ENCODE data around the gene TGFBR2. TPM values are rescaled to one million over a fixed set of nuclear protein-coding genes. Genes with fewer than 3 reads are reported as not detected.

The TGFBR2 gene
- total RNA-seq, 1 donor from 2014 or later: 59.6 TPM

DNA sequence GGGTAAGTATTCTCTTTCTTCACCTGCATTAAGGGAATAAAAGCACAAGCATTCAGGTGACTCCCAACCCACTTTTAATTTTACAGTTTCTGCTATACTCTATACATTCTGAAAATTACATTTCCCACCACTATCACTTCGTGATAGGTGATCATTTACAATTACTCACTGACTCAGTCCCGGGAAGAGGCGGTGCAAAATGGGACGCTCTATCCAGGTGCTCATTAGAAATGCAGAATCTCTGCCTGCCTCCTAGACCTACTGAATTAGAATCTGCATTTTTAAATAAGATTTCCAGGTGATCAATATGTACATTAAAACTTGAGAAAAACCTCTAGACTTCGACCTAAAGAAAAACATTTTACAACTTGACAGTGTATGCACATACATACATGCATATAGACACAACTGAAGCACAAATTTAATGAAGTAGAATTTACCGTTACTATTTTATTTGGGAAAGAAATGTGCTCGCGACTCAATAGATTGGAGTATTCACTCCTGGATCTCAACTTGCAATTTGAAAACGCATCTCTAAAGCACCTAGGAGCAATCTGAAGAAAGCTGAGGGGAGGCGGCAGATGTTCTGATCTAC is 598 bp upstream of the TGFBR2 start:
- peaks cover 65% of the 10 kb centered on the region for H3K4me1 Mint-ChIP-seq (ENCODE audit: low read depth)

DNA sequence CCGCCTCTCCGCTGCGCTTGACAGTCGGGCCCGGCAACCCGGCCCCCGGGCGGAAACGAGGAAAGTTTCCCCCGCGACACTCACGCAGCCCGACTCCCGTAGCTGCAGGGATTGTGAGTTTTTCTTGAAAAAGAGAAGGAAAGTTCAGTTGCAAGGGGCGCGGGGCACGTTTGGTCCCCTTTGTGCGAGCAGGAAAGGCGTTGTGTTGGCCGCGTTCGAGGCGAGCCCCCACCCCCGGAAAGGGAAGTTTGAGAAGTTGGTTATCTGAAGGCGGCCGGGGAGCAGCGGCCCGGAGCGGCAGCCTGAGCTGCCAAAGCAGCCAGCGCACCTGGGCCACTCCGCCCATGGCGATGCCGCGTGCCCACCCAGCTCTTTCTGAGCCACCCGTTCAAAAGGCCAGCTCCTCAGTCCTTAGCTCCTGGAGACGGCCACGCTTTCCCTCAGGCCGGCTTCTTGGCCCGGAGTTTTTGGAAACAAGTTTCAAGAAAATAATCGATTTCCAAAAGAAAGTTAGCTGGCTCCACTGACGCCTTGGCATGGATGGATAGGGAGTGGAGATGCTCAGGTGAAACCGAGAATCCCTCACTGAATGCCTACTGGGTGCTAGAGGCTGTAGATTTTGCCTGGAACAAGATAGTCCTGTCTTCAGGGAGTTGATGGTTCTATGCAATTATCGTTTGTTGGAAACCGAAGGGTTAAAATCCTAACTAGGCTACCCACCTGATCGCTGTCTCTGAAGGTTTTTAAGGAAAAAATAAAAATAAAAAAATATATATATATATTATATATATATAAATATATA is 832 bp downstream of the TGFBR2 start:
- Mint-ChIP-seq H3K4me3 (peak overlapping the region; percentile 97), H3K9me3 (no peaks in the 10 kb centered on the region), H3K36me3 (ENCODE audit: low read depth) (peaks cover 26% of the 10 kb centered on the region), H3K27me3 (ENCODE audit: insufficient read depth) (no peaks in the 10 kb centered on the region), H3K4me1 (ENCODE audit: low read depth) (peaks cover 75% of the 10 kb centered on the region), H3K27ac (peak overlapping the region; percentile 98)
- peak; percentile 58 for DNase-seq (ENCODE audit: low spot score)
- intact Hi-C loops (cut with micrococcal nuclease): loop anchor here (2.0 to 10.0 kb wide), 5 partner anchors 132 to 1422 kb away; no protein-coding TSS in a partner anchor

More for the DNA sequence above, 598 bp upstream of the TGFBR2 start:
- DNase-seq (ENCODE audit: low spot score): no peak
- H3K27ac Mint-ChIP-seq: peak overlapping the region; percentile 95
- H3K27me3 Mint-ChIP-seq (ENCODE audit: insufficient read depth): no peaks in the 10 kb centered on the region
- H3K9me3 Mint-ChIP-seq: no peaks in the 10 kb centered on the region
- peak overlapping the region; percentile 94 for H3K4me3 Mint-ChIP-seq
- H3K36me3 Mint-ChIP-seq (ENCODE audit: low read depth): peaks cover 24% of the 10 kb centered on the region
- intact Hi-C loops (cut with micrococcal nuclease): loop anchor here (1.0 to 10.0 kb wide), 16 partner anchors 14 to 1421 kb away; no protein-coding TSS in a partner anchor

DNA sequence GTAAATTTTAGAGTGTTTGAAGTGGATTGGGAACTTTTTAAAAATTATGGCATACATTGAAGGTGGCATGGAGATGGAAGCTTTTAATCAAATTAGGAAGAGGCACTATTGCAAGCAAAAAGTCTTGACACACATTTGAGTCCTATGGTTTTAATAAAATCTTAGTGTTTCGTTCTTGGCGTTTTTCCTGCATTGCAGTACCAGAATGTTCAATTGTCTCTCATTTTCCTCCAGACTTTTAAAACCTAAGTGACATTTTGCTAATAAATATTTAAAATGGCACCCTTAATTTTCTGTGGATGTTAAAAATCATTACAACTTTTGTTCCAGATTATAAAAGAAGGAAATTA is 2.2 kb downstream of the TGFBR2 start:
- H3K27ac Mint-ChIP-seq: peak overlapping the region; percentile 93
- H3K9me3 Mint-ChIP-seq: no peaks in the 10 kb centered on the region
- no peaks in the 10 kb centered on the region for H3K27me3 Mint-ChIP-seq (ENCODE audit: insufficient read depth)
- DNase-seq (ENCODE audit: low spot score): no peak
- H3K4me1 Mint-ChIP-seq (ENCODE audit: low read depth): peaks cover 79% of the 10 kb centered on the region
- H3K4me3 Mint-ChIP-seq: peak overlapping the region; percentile 97
- intact Hi-C loops (cut with micrococcal nuclease): loop anchor here (5.0 to 10.0 kb wide), 4 partner anchors 134 to 1424 kb away; no protein-coding TSS in a partner anchor
- peaks cover 36% of the 10 kb centered on the region for H3K36me3 Mint-ChIP-seq (ENCODE audit: low read depth)

DNA sequence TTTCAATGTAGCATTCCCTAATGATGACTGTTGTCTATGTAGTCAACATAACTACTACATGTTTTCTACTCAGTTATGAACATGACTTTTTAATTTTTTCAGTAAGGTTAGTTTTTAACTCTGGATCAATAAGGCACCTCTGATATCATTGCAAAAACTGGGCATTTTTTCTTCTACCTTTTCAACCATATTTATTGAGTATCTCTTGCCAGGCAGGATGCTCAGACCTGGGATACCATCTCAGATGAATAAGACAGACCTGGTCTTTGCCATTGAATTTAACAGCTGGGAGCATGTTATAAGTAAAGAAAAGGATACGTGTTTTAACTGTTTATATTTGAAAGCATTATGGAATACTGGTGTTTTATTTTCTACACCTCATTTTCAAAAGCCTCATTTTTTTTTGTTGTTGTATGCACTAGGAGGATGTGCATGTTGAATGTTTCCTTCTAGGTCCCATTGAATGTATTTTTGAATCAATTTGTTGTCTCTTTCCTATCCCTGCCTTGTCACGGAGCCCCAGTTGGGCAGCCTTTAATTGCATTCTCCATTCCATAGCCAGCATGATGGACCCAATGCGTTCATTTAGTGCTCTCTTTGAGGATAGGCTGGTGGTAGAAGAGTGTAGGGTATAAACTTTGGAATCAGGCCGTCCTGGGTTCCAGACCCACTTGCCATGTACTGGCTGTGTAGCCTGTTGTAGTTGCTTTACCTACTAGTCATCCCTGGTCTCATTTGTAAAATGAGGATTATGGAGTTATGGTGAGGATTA is 3.7 kb downstream of the TGFBR2 start:
- Mint-ChIP-seq H3K27me3 (ENCODE audit: insufficient read depth) (no peaks in the 10 kb centered on the region), H3K36me3 (ENCODE audit: low read depth) (peaks cover 37% of the 10 kb centered on the region), H3K4me3 (peak overlapping the region; percentile 97), H3K9me3 (no peaks in the 10 kb centered on the region), H3K4me1 (ENCODE audit: low read depth) (peaks cover 79% of the 10 kb centered on the region), H3K27ac (peak overlapping the region; percentile 93)
- no peak for DNase-seq (ENCODE audit: low spot score)
- intact Hi-C loops (cut with micrococcal nuclease): loop anchor here (5.0 to 10.0 kb wide), 4 partner anchors 135 to 1425 kb away; no protein-coding TSS in a partner anchor

DNA sequence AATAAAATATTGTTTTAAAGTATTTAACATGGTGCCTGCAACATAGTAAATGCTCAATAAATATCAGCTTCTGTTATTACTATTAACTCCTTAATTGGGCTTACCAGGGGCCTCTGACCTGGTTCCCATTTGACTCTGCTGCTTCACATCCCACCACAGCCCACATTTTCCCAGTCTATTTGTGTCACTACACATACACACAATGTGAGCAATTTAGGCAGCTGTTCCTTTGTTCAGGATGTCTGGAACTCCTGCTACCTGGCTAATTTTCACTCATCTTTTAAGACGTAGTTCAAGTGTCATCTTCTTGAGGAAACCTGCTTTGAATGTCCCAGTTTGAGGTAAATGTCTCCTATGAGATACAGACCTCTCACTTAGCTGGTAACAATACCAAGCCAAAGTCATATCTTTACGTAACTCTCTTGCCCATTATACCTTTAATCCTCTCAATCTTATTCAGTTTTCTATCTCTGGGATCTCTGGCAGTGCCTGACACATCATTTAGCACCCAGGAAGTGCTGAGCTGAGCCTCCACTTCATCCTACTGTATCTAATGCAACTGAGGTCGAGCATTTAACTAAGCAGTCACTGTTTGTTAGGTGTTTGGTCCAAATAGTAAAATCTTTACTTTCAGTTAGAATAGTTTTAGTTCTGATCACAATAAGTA is 4.4 kb downstream of the TGFBR2 start:
- H3K4me1 Mint-ChIP-seq (ENCODE audit: low read depth): peaks cover 79% of the 10 kb centered on the region
- H3K4me3 Mint-ChIP-seq: peak overlapping the region; percentile 97
- no peak for DNase-seq (ENCODE audit: low spot score)
- H3K9me3 Mint-ChIP-seq: no peaks in the 10 kb centered on the region
- no peaks in the 10 kb centered on the region for H3K27me3 Mint-ChIP-seq (ENCODE audit: insufficient read depth)
- H3K36me3 Mint-ChIP-seq (ENCODE audit: low read depth): peaks cover 40% of the 10 kb centered on the region
- intact Hi-C loops (cut with micrococcal nuclease): loop anchor here (1.0 kb wide), 2 partner anchors 44 to 82 kb away; no protein-coding TSS in a partner anchor
- peak overlapping the region; percentile 93 for H3K27ac Mint-ChIP-seq

DNA sequence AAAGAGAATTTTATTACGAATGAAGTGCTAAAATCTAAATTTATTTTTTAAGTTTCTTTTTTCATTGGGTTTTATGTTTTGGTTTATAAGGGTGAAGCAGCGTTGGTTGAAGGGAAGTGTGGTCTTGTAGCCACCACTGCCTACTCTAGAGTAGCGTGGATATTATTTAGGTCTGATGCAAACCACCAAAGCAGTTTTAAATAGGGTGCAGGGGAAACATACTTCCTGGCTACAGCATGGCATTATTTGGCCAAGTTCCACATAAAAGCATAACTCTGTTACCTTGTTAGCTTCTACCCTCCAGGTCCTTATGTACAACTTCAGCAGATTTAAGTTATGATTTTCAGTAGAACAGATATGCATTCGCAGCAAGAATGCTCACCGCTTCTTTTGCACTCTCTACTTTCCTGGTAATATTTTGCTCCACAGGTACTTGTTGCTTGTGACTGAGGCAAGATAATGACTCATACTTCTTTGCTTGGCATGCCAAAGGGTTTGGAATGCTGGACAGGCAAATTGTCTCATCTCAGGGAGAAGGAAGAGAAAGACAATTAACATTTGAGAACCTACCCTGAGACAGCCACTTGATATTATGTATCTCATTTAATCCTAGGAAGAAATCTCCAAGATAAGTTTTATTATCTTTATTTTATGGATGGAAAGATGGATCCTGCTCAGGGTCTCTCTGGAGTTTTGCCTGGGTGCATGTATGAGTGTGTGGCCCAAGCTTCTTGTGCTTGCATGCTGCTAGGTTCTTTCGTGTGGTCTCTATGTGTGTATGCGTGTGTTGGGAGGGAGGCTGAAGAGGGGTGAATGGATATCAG is 5.4 kb downstream of the TGFBR2 start:
- Mint-ChIP-seq H3K36me3 (ENCODE audit: low read depth) (peaks cover 46% of the 10 kb centered on the region), H3K27ac (peak overlapping the region; percentile 93), H3K9me3 (no peaks in the 10 kb centered on the region), H3K4me3 (peak overlapping the region; percentile 97), H3K27me3 (ENCODE audit: insufficient read depth) (no peaks in the 10 kb centered on the region), H3K4me1 (ENCODE audit: low read depth) (peaks cover 84% of the 10 kb centered on the region)
- no peak for DNase-seq (ENCODE audit: low spot score)
- intact Hi-C loops (cut with micrococcal nuclease): loop anchor here (1.0 kb wide), 3 partner anchors 8 to 81 kb away; no protein-coding TSS in a partner anchor

DNA sequence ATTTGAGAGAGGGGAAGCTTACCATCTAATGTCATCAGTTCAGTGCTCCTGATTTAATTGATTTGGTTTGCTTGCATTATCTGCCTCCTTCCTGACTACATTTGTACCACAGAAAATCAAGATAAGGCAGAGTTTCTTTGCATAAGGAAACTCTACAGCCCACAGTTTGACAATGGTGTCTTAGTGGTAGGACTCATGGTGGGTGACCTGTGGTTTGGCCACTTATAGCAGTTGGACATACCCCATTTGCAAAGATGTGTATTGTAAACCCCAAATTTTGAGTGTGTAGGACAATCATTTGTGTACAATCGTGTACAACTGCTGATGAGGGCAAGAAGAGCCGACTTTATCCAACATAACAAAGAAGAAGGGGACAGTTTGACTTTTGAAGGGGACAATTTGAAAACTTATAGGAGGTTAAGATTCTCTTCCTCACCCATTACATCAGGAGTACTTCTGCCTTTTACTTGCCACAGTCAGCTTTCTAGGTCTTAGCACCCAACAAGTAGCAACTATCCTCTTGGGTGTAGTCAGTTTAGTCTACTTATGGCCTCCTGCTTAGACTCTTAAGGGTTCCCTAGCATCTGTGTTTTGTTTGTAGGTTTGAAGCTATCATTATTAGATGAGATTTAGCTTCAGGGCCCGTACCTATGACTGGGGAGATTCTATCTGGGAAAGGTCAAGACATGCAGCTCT is 6.2 kb downstream of the TGFBR2 start:
- no peaks in the 10 kb centered on the region for H3K9me3 Mint-ChIP-seq

DNA sequence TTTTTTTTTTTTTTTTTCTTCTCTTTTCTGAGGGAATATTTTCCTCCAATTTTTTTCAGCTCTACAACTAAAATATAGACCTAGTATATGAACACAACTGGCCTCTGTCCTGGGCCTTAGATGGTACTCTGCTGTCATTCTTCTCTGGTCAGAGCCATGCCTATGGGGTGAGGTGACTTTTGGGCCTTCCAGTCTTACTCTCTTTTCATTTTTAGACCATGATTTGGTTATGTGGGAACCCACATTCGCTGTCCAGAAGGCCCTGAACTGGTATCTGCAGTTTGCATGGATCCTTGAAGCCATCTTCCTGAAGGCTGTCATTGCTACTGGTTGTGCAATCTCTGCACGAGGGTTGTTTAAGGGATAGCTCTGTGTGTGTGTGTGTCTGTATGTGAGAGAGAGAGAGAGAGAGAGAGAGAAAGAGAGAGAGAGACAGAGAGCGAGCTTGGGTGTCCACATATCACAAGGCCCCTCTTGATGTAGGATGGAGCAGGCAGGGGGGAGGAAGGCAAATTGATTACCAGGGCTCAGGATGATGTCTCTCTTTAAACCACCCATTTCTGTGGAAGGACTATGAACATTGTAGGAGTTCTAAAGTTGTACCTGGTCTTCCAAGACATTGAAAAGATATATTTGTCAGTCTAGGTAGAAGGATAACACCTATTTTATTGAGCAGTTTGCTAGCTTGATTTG is 6.9 kb downstream of the TGFBR2 start:
- H3K36me3 Mint-ChIP-seq (ENCODE audit: low read depth): peaks cover 51% of the 10 kb centered on the region
- H3K4me3 Mint-ChIP-seq: peak overlapping the region; percentile 97
- DNase-seq (ENCODE audit: low spot score): no peak
- no peaks in the 10 kb centered on the region for H3K27me3 Mint-ChIP-seq (ENCODE audit: insufficient read depth)
- intact Hi-C loops (cut with micrococcal nuclease): no loop called here
- H3K9me3 Mint-ChIP-seq: no peaks in the 10 kb centered on the region
- peaks cover 95% of the 10 kb centered on the region for H3K4me1 Mint-ChIP-seq (ENCODE audit: low read depth)
- H3K27ac Mint-ChIP-seq: peak overlapping the region; percentile 93

More for the DNA sequence above, 6.2 kb downstream of the TGFBR2 start:
- no peak for DNase-seq (ENCODE audit: low spot score)
- Mint-ChIP-seq H3K4me3 (peak overlapping the region; percentile 97), H3K27ac (peak overlapping the region; percentile 93), H3K4me1 (ENCODE audit: low read depth) (peaks cover 91% of the 10 kb centered on the region), H3K36me3 (ENCODE audit: low read depth) (peaks cover 49% of the 10 kb centered on the region), H3K27me3 (ENCODE audit: insufficient read depth) (no peaks in the 10 kb centered on the region)
- intact Hi-C loops (cut with micrococcal nuclease): loop anchor here (1.0 kb wide), 1 partner anchor 8 kb away; no protein-coding TSS in a partner anchor

DNA sequence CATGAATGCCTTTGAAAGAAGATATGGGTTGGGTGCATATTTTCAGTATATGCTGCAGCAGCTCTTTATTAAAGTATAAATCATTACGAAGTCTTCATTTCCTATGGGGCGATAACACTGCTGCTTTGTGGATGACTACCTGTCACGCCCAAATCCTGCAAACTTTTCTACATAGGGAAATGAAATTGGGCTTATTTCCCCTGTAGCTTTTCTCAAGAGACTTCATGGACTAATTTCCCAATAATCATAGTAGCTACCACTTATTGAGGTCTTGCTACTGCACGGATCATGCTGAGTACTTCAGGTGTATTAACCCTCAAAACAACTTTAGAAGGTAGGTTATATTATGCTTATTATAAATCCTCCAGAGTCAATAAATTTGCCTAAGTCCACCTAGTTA is 8.0 kb downstream of the TGFBR2 start:
- no peak for DNase-seq (ENCODE audit: low spot score)
- H3K36me3 Mint-ChIP-seq (ENCODE audit: low read depth): peaks cover 54% of the 10 kb centered on the region
- H3K4me1 Mint-ChIP-seq (ENCODE audit: low read depth): peaks cover 98% of the 10 kb centered on the region
- H3K27ac Mint-ChIP-seq: peak overlapping the region; percentile 93
- intact Hi-C loops (cut with micrococcal nuclease): no loop called here
- peak overlapping the region; percentile 97 for H3K4me3 Mint-ChIP-seq
- no peaks in the 10 kb centered on the region for H3K9me3 Mint-ChIP-seq
- H3K27me3 Mint-ChIP-seq (ENCODE audit: insufficient read depth): no peaks in the 10 kb centered on the region

DNA sequence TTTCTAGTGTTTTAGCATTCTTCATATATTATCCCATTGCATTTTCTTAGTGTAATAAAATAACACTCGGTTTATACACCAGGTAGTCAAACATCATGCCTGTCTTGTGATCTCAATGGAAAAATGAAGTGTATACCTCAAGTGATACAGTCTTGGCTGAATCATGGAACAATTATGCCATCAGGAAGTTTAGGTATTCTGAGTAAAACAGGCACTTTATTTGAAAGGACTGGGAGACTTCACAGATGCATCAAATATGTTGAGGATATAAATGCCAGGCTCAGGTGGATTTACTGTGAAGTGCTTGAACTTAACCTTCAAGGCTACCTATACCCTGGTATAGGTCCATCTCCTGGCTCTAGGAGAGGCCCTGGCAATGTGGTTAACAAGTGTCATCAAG is 8.5 kb downstream of the TGFBR2 start:
- H3K4me1 Mint-ChIP-seq (ENCODE audit: low read depth): peaks cover 98% of the 10 kb centered on the region
- H3K4me3 Mint-ChIP-seq: peak overlapping the region; percentile 97
- DNase-seq (ENCODE audit: low spot score): no peak
- no peaks in the 10 kb centered on the region for H3K27me3 Mint-ChIP-seq (ENCODE audit: insufficient read depth)
- H3K27ac Mint-ChIP-seq: peak overlapping the region; percentile 93
- peaks cover 55% of the 10 kb centered on the region for H3K36me3 Mint-ChIP-seq (ENCODE audit: low read depth)
- intact Hi-C loops (cut with micrococcal nuclease): no loop called here
- no peaks in the 10 kb centered on the region for H3K9me3 Mint-ChIP-seq

Measured in activated T-helper 1 cell treated with anti-CD3 and anti-CD28 coated beads, Interleukin-12 subunit alpha, Interleukin-12 subunit beta, Interleukin-2, Interleukin-4 antibody, amounts not matched to agents 30 ng/mL and 10 ng/mL and 1 ng/mL, durations not matched to agents 14 hours and 24 hours and 36 hours (primary cell).